Measurements from ENCODE around the gene SH2D2A. TPM values are rescaled to one million over a fixed set of nuclear protein-coding genes. Genes with fewer than 3 reads are reported as not detected.

The SH2D2A gene
- total RNA-seq, 1 donor from 2014 or later, result 1.8 TPM

DNA sequence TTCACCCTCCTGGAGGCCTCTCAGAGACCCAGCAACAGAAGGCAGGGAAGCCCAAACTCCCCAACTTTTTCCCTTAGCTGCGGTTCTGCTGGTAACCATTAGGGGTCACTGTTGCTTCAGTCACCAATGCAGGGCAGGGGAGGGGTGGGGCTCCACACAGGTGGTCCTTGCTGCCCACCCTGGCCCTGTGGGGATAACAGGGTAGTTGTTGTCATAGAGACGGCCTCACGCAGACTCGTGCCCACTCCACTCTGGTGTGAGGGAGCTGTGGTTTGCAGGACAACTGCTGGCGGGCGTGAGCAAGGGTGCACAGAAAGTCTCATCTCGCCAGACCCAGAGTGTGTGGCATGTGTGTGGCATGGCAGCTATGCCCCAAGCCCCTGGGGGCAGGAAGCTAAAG, 22.3 kb upstream of the SH2D2A start:
- TF ChIP-seq, protein P1, sequence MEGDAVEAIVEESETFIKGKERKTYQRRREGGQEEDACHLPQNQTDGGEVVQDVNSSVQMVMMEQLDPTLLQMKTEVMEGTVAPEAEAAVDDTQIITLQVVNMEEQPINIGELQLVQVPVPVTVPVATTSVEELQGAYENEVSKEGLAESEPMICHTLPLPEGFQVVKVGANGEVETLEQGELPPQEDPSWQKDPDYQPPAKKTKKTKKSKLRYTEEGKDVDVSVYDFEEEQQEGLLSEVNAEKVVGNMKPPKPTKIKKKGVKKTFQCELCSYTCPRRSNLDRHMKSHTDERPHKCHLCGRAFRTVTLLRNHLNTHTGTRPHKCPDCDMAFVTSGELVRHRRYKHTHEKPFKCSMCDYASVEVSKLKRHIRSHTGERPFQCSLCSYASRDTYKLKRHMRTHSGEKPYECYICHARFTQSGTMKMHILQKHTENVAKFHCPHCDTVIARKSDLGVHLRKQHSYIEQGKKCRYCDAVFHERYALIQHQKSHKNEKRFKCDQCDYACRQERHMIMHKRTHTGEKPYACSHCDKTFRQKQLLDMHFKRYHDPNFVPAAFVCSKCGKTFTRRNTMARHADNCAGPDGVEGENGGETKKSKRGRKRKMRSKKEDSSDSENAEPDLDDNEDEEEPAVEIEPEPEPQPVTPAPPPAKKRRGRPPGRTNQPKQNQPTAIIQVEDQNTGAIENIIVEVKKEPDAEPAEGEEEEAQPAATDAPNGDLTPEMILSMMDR (IDR thresholded peaks at IDR 0.05; ENCODE audit: insufficient read depth, low read length, severe bottlenecking), result peak; percentile 92
- peaks cover 20% of the 10 kb centered on the region for H3K27me3 ChIP-seq (ENCODE audit: control insufficient read depth, insufficient read depth, low read length)
- H3K36me3 ChIP-seq (ENCODE audit: control insufficient read depth, insufficient read depth, low read length), result no peaks in the 10 kb centered on the region
- H3K4me3 ChIP-seq (ENCODE audit: low read depth, low read length), result no peak overlapping the region
- FAIRE-seq (no peak), DNase-seq (ENCODE audit: low read depth) (no peak)

DNA sequence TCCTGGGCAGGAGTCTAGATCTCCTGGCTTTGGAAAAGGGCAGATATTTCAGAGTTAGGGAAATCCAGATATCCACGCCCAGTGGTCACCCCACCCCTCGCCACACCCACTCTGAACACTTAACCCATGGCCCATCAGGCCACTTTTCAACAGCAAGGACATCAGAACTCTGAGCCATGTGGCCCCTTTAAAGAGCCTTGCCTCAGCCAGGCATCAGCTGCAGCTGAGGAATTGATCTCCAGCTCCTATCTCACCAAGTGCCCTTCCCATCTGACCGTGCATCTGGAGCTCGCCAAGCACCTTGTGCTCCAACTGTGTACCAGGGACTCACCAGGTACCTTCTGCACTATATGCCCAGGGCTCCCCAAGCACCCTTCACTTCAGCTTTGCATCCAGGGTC, 20.2 kb upstream of the SH2D2A start:
- FAIRE-seq (no peak), DNase-seq (ENCODE audit: low read depth) (no peak)

DNA sequence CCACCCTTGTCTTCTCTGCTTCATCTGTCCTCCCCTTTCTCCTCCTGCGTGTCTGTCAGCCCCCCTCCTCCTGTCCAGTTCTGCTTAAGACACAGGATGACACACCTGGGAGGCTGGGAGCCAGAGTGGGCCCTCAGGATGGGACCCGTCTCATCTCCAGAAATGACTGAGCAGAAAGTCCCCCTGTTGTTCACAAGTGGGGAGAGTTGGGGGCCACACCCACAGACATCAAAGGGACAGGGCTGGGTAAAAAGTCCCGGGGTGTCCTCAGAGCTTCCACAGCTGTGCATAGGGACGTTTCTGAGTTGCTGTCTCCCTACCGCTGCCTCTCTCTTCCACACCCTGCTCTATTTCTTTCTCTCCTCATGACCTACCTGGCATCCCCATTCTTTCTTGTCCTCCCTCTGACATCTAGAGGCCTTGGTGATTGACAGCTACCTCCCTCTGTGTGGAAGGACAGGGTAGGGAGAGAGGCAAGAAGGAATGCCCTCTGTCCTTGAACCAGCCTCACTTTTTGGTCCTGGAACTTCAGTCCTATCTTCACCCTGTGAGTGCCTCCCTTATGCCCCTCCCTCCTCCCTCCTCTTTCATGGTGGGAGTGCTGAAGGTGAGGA, 19.5 kb upstream of the SH2D2A start:
- no peak for FAIRE-seq
- no peak for DNase-seq (ENCODE audit: low read depth)
- TF ChIP-seq, protein P1 (IDR thresholded peaks at IDR 0.05; ENCODE audit: insufficient read depth, low read length, severe bottlenecking), result no peak

More for the DNA sequence above, 20.2 kb upstream of the SH2D2A start:
- Histone ChIP-seq H3K4me3 (ENCODE audit: low read depth, low read length) (no peak overlapping the region), H3K36me3 (ENCODE audit: control insufficient read depth, insufficient read depth, low read length) (no peaks in the 10 kb centered on the region), H3K27me3 (ENCODE audit: control insufficient read depth, insufficient read depth, low read length) (peaks cover 20% of the 10 kb centered on the region)
- TF ChIP-seq, protein P1 (IDR thresholded peaks at IDR 0.05; ENCODE audit: insufficient read depth, low read length, severe bottlenecking), result no peak

DNA sequence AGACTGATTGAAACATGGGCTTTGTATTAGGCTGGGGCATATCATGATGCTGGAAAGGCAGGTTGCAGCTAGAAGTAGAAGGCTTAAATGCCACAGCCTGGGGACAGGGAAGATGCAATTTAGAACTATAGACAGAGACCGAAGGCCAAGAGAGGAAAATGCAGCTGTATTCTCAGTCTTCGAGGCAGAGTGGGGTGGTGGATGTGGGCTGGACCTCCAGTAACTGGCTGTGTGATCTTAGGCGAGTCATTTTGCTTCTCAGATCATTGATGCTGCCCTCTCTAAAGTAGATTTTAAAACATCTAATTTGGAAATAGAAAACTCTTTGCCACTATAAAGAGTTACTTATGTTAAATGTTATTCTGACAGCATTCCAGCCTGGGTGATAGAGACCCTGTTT, 17.7 kb upstream of the SH2D2A start:
- H3K27me3 ChIP-seq (ENCODE audit: control insufficient read depth, insufficient read depth, low read length), result peaks cover 21% of the 10 kb centered on the region

More for the DNA sequence above, 19.5 kb upstream of the SH2D2A start:
- no peaks in the 10 kb centered on the region for H3K36me3 ChIP-seq (ENCODE audit: control insufficient read depth, insufficient read depth, low read length)
- peaks cover 22% of the 10 kb centered on the region for H3K27me3 ChIP-seq (ENCODE audit: control insufficient read depth, insufficient read depth, low read length)
- no peak overlapping the region for H3K4me3 ChIP-seq (ENCODE audit: low read depth, low read length)

DNA sequence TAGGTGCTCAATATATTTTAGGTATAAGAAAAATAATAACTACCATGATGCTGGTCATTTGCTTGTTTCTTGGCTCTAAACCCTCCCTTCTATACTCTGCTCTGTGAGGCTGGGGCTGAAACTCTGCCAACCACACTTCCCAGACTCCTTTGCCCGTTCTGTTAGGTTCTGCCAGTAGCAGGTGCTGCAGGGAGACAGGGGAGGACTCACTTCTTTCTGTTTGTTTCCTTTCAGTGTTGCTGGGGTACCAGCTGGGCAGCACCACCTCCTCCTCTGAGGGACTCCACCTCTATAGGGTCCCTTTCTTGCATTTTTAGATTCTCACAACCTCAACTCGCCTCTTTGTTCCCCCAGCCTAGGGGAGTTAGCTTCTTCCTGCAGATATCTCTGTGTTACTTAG, 17.0 kb upstream of the SH2D2A start:
- DNase-seq (ENCODE audit: low read depth), result no peak
- TF ChIP-seq, protein P1 (IDR thresholded peaks at IDR 0.05; ENCODE audit: insufficient read depth, low read length, severe bottlenecking), result no peak
- no peaks in the 10 kb centered on the region for H3K36me3 ChIP-seq (ENCODE audit: control insufficient read depth, insufficient read depth, low read length)
- H3K27me3 ChIP-seq (ENCODE audit: control insufficient read depth, insufficient read depth, low read length), result peaks cover 19% of the 10 kb centered on the region
- H3K4me3 ChIP-seq (ENCODE audit: low read depth, low read length), result no peak overlapping the region
- no peak for FAIRE-seq

More for the DNA sequence above, 17.7 kb upstream of the SH2D2A start:
- no peaks in the 10 kb centered on the region for H3K36me3 ChIP-seq (ENCODE audit: control insufficient read depth, insufficient read depth, low read length)
- no peak overlapping the region for H3K4me3 ChIP-seq (ENCODE audit: low read depth, low read length)
- TF ChIP-seq, protein P1 (IDR thresholded peaks at IDR 0.05; ENCODE audit: insufficient read depth, low read length, severe bottlenecking), result no peak
- DNase-seq (ENCODE audit: low read depth) (no peak), FAIRE-seq (no peak)

DNA sequence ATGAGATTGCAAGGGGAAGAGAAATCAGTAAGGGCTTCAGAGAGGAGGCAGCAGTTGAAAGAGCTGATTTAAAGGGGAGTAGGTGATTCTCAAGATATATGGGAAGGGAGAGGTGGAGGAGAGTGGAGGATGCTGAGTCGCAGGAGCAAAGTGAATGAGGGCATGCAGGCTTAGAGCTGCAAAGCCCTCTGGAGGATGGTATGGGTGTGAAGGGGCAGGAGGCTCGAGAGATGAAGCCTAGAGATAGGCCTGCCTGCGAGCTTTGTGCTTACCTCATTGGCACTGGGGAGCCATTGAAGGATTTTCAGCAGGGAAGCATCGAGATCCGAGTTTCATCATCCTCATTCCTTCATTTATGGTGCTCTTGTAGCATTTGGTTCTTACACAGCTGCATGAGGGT, 15.8 kb upstream of the SH2D2A start:
- H3K36me3 ChIP-seq (ENCODE audit: control insufficient read depth, insufficient read depth, low read length), result no peaks in the 10 kb centered on the region
- H3K4me3 ChIP-seq (ENCODE audit: low read depth, low read length), result no peak overlapping the region
- DNase-seq (ENCODE audit: low read depth) (no peak), FAIRE-seq (no peak)
- peaks cover 19% of the 10 kb centered on the region for H3K27me3 ChIP-seq (ENCODE audit: control insufficient read depth, insufficient read depth, low read length)
- TF ChIP-seq, protein P1 (IDR thresholded peaks at IDR 0.05; ENCODE audit: insufficient read depth, low read length, severe bottlenecking), result no peak

Data from bronchial epithelial cell (primary cell).